SK-N-SH (cell line): ENCODE measurements around the gene ATP11C. TPM values are rescaled to one million over a fixed set of nuclear protein-coding genes. Genes with fewer than 3 reads are reported as not detected.

Experiments used
- CTCF ChIA-PET: fragments of 300-600, 350-600 bp; formaldehyde crosslinking; extraction: SDS; loops from one replicate; lab custom pipeline; 2021; lab: Yijun Ruan, JAX
- POLR2A ChIA-PET: fragments of 350-600 bp; sonication (Branson Sonifier 250); formaldehyde crosslinking; extraction: SDS; loops from one replicate; lab custom pipeline; 2020; ENCODE audit warnings: antibody characterized with exemption, inconsistent platforms; lab: Yijun Ruan, JAX
- DNase-seq: peaks from one replicate; pipeline ENCODE4 v3.0.0; 2012
- H2AFZ ChIP-seq: fragments of 200-600 bp; sonication (generic); 2 replicates; pipeline ENCODE4 v1.8.1; 2016; ENCODE audit warnings: antibody characterized with exemption, mild to moderate bottlenecking, low read depth
- H3F3A ChIP-seq: fragments of 200-600 bp; sonication (generic); replicated peaks from 2 replicates; pipeline ENCODE3; 2016; ENCODE audit warnings: antibody characterized with exemption, mild to moderate bottlenecking; ENCODE audit not compliant: insufficient read depth
- H3K27ac ChIP-seq, 2 experiments: fragments of 200-500 bp in 1 of 2; fragments of 200-600 bp in 1 of 2; sonication (Bioruptor generic) in 1 of 2; sonication (generic), shearing (Covaris generic) in 1 of 2; 2 replicates each; pipeline versions ENCODE4 v1.5.1 to v1.6.1; 2014 to 2016; ENCODE audit warnings: low read depth in 2 of 2, inconsistent platforms in 1 of 2, low read length in 1 of 2, mild to moderate bottlenecking in 1 of 2, mixed read lengths in 1 of 2
- H3K27me3 ChIP-seq: fragments of 200-600 bp; sonication (generic), shearing (Covaris generic); 2 replicates; pipeline ENCODE4 v1.6.1; 2016; ENCODE audit warnings: mixed run types; ENCODE audit not compliant: insufficient read depth
- H3K36me3 ChIP-seq, 2 experiments: fragments of 200-500 bp in 1 of 2; fragments of 200-600 bp in 1 of 2; sonication (Bioruptor generic) in 1 of 2; sonication (generic) in 1 of 2; replicated peaks in 1 of 2; 2 replicates each; pipeline versions ENCODE3 to v1.5.1; 2014 to 2016; ENCODE audit warnings: low read length in 1 of 2, mild to moderate bottlenecking in 1 of 2; ENCODE audit not compliant: insufficient read depth in 2 of 2, control insufficient read depth in 1 of 2
- H3K4me1 ChIP-seq, 2 experiments: fragments of 200-500 bp in 1 of 2; fragments of 200-600 bp in 1 of 2; sonication (Bioruptor generic) in 1 of 2; sonication (generic), shearing (Covaris generic) in 1 of 2; 2 replicates each; pipeline versions ENCODE4 v1.5.1 to v1.6.1; 2014 to 2016; ENCODE audit warnings: low read depth in 1 of 2, low read length in 1 of 2, mixed run types in 1 of 2; ENCODE audit not compliant: insufficient read depth in 2 of 2, control insufficient read depth in 1 of 2
- H3K4me2 ChIP-seq: fragments of 200-600 bp; sonication (generic), shearing (Covaris generic); 2 replicates; pipeline ENCODE4 v1.6.1; 2017; ENCODE audit warnings: mixed run types
- H3K4me3 ChIP-seq, 2 experiments: fragments of 200-500 bp in 1 of 2; fragments of 200-600 bp in 1 of 2; sonication (Bioruptor generic) in 1 of 2; sonication (generic), shearing (Covaris generic) in 1 of 2; 2 replicates each; pipeline versions ENCODE4 v1.5.1 to v1.8.1; 2014 to 2016; ENCODE audit warnings: low read depth in 2 of 2, inconsistent platforms in 1 of 2, low read length in 1 of 2, mild to moderate bottlenecking in 1 of 2, mixed read lengths in 1 of 2, moderate library complexity in 1 of 2
- H3K79me2 ChIP-seq: fragments of 200-600 bp; sonication (generic); 2 replicates; pipeline ENCODE4 v1.8.1; 2017; ENCODE audit warnings: mild to moderate bottlenecking; ENCODE audit not compliant: insufficient read depth
- H3K9ac ChIP-seq: fragments of 200-600 bp; sonication (generic); 2 replicates; pipeline ENCODE4 v1.6.1; 2017; ENCODE audit warnings: mixed run types
- H3K9me2 ChIP-seq: fragments of 200-600 bp; sonication (generic); 2 replicates; pipeline ENCODE4 v1.6.1; 2017; ENCODE audit warnings: mixed run types
- H3K9me3 ChIP-seq: fragments of 200-600 bp; sonication (generic); 2 replicates; pipeline ENCODE4 v1.6.1; 2017; ENCODE audit warnings: mixed run types, mild to moderate bottlenecking, moderate library complexity
- H4K20me1 ChIP-seq: fragments of 200-600 bp; sonication (generic); 2 replicates; pipeline ENCODE4 v1.6.1; 2017; ENCODE audit warnings: mild to moderate bottlenecking, mixed run types; ENCODE audit not compliant: insufficient read depth
- CHD2 ChIP-seq: fragments of 150-350 bp; IDR thresholded peaks from 2 replicates; pipeline ENCODE4 v1.6.1; 2018; ENCODE audit warnings: low read length; ENCODE audit not compliant: partially characterized antibody
- CTCF ChIP-seq: fragments of 200-600 bp; sonication (generic); IDR thresholded peaks from 2 replicates; pipeline ENCODE4 v1.6.1; 2017; ENCODE audit warnings: antibody characterized with exemption, mild to moderate bottlenecking, moderate library complexity
- ELF1 ChIP-seq: IDR thresholded peaks from 2 replicates; pipeline ENCODE4 v1.4.0; 2012
- EZH2phosphoT487 ChIP-seq: fragments of 200-600 bp; sonication (generic); IDR thresholded peaks from 2 replicates; pipeline ENCODE4 v1.6.1; 2017; ENCODE audit warnings: low read depth, mixed run types, mild to moderate bottlenecking, antibody characterized with exemption, moderate library complexity, borderline replicate concordance
- FOSL2 ChIP-seq: IDR thresholded peaks from 2 replicates; pipeline ENCODE4 v1.4.0; 2012; ENCODE audit warnings: low read depth, mild to moderate bottlenecking, moderate library complexity, borderline replicate concordance
- FOXM1 ChIP-seq: IDR thresholded peaks from 2 replicates; pipeline ENCODE4 v1.4.0; 2012; ENCODE audit warnings: low read depth, mild to moderate bottlenecking
- GATA2 ChIP-seq: sonication (generic); formaldehyde crosslinking; IDR thresholded peaks from 2 replicates; pipeline ENCODE4 v1.5.0; 2020; ENCODE audit warnings: mild to moderate bottlenecking, missing genetic modification reagents
- MXI1 ChIP-seq: IDR thresholded peaks from 2 replicates; pipeline ENCODE4 v1.6.1; 2012; ENCODE audit warnings: mild to moderate bottlenecking, low read depth, low read length, improper control_type of control experiment
- NFIC ChIP-seq: IDR thresholded peaks from 2 replicates; pipeline ENCODE4 v1.4.0; 2012; ENCODE audit warnings: borderline replicate concordance
- RAD21 ChIP-seq: IDR thresholded peaks from 2 replicates; pipeline ENCODE4 v1.6.1; 2012; ENCODE audit warnings: mild to moderate bottlenecking, low read length
- REST ChIP-seq: IDR thresholded peaks from 2 replicates; pipeline ENCODE4 v1.6.1; 2012; ENCODE audit warnings: mild to moderate bottlenecking, low read depth, low read length, moderate library complexity
- RFX5 ChIP-seq: IDR thresholded peaks from 2 replicates; pipeline ENCODE4 v1.6.1; 2012; ENCODE audit warnings: mild to moderate bottlenecking, improper control_type of control experiment, low read length
- RXRA ChIP-seq: IDR thresholded peaks from 2 replicates; pipeline ENCODE4 v1.4.0; 2012; ENCODE audit warnings: low read depth, mild to moderate bottlenecking, borderline replicate concordance
- SIN3A ChIP-seq: IDR thresholded peaks from 2 replicates; pipeline ENCODE4 v1.6.1; 2012; ENCODE audit warnings: low read depth, mild to moderate bottlenecking, low read length, moderate library complexity, borderline replicate concordance
- TAF1 ChIP-seq: IDR thresholded peaks from 2 replicates; pipeline ENCODE4 v1.6.1; 2012; ENCODE audit warnings: low read depth, mild to moderate bottlenecking, low read length, moderate library complexity, borderline replicate concordance
- USF1 ChIP-seq: IDR thresholded peaks from 2 replicates; pipeline ENCODE4 v1.4.0; 2012; ENCODE audit warnings: low read depth, borderline replicate concordance
- USF2 ChIP-seq: fragments of 150-350 bp; IDR thresholded peaks from 2 replicates; pipeline ENCODE4 v1.6.1; 2017; ENCODE audit warnings: antibody characterized with exemption, low read length, low read depth, borderline replicate concordance
- ZBTB33 ChIP-seq: IDR thresholded peaks from 2 replicates; pipeline ENCODE4 v1.4.0; 2012; ENCODE audit warnings: low read depth, borderline replicate concordance
- WGBS: methylation state at CpG from one replicate; pipeline ENCODE4 v1.1.6; 2017; ENCODE audit warnings: low lambda C conversion rate; 5-methylcytosine and 5-hydroxymethylcytosine counted together
- polyA plus RNA-seq, 3 experiments: library from polyadenylated mRNA; depleted of rRNA; stranded (reverse); fragments of >200 nt; gene quantifications; 2 replicates each; pipeline ENCODE4 v1.2.3, GENCODE V29; 2012

Gene ATP11C
- polyA plus RNA-seq, 1 of the 3 experiments (the other 2 are of a cell fraction): 18.5 TPM

GRCh38 chrX:139815771-139816170 is 117.1 kb downstream of the ATP11C start:
- POLR2A ChIA-PET: no interaction called here
- Histone ChIP-seq H3K27ac (peak overlapping the region in 1 of 2 experiments; percentile 24; a peak in 1 of 4 replicates), H3K27me3 (no peaks in the 10 kb centered on the region), H3F3A (no peaks in the 10 kb centered on the region), H3K79me2 (peaks cover 10% of the 10 kb centered on the region), H3K4me3 (no peak overlapping the region), H3K4me2 (no peak overlapping the region), H3K36me3 (peaks cover 2 to 35% of the 10 kb centered on the region in 2 experiments), H3K9me2 (no peaks in the 10 kb centered on the region), H4K20me1 (no peaks in the 10 kb centered on the region), H3K9me3 (no peaks in the 10 kb centered on the region), H3K9ac (no peak overlapping the region), H2AFZ (no peak overlapping the region), H3K4me1 (peaks cover 0 to 14% of the 10 kb centered on the region in 2 experiments; a peak in 1 of 4 replicates)
- no peak for DNase-seq
- 57% methylated on average over 1 of the region's 1 CpG for WGBS
- CTCF ChIA-PET: interaction anchor here (0.9 kb wide), 1 partner anchor 26 kb away, joined by 4 read pairs; no protein-coding TSS in a partner anchor
- TF ChIP-seq TAF1 (no peak), EZH2phosphoT487 (no peak), CHD2 (no peak), MXI1 (no peak), GATA2 (no peak), RAD21 (no peak), USF2 (no peak), REST (no peak), SIN3A (no peak), NFIC (no peak), FOXM1 (no peak), ZBTB33 (no peak), RXRA (no peak), RFX5 (no peak), CTCF (no peak), FOSL2 (no peak), ELF1 (no peak), USF1 (no peak)
